ENCODE measurements around the gene GFPT1.
"Not testable (repeated sequence)": the region's sequence is repeated elsewhere in the genome, so short reads cannot be mapped to it uniquely, and the experiment has no call there.

The GFPT1 gene

GRCh38 chr2:69386789-69387734, at the start of gene GFPT1:
GFPT1 (minus strand) TSS chr2:69387227; CDS start chr2:69387071, 156 bp downstream.
- DNase-seq (ENCODE audit: low read depth) = peak; percentile 96

DNA sequence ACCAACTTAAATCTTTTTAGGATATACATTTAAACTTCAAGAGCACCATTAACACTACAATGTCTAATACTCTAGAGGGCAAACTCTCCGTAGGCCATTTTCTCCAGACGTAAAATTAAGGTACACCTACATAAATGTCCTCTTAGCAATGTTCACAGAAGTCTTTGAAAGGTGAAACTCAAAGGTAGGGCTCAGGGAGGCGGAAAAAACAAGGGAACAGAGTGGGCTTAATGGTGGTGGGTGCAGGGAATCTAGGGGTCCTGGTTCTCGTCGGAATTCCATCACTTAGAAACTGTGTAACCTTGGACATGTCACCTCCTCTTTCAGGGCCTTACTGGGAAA, 49.5 kb upstream of the GFPT1 start:
- no peak for DNase-seq (ENCODE audit: low read depth)

DNA sequence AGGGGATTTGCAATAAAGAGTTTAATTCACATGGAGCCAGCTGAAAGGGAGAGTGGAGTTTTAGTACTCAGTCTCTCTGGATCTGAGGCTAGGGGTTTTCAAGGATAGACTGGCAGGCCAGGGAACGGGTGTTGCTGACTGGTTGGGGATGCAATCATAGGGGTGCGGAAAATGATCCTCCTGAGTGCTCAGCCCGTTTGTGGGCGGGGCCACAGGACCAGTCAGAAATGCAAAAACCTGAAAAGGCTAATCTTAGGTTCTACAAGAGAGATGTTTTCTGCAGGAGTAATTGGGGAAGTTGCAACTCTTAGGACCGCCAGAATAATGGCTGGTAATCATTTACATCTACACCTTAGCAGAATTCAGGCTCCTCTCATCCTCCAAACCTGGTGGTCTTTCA, 47.7 kb upstream of the GFPT1 start:
- no peak for DNase-seq (ENCODE audit: low read depth)

DNA sequence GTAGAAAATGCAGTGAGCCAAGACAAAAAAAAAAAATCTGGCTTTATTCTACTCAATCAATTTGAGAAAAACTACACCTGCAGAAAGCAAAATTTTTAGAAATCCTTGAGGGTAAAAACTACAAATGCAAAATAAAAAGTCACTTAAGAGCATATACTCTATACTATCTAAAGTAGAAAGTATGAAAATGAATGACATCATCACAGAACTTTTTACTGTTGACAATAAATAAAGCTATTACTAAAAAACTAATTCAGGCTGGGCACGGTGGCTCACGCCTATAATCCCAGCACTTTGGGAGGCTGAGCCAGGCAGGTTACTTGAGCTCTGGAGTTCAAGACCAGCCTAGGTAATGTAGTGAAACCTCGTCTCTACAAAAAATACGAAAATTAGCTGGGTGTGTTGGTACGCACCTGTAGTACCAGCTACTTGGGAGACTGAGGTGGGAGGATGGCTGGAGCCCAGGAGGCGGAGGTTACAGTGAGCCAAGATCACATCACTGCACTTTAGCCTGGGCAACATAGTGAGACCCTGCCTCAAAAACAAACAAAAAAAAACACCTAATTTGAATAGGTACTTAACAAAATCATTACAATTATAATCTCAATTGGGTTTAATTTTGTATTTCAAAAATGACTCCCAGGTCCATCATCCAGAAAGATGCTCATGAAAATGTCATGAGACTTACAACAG, 42.6 kb upstream of the GFPT1 start:
- no peak for DNase-seq (ENCODE audit: low read depth)

DNA sequence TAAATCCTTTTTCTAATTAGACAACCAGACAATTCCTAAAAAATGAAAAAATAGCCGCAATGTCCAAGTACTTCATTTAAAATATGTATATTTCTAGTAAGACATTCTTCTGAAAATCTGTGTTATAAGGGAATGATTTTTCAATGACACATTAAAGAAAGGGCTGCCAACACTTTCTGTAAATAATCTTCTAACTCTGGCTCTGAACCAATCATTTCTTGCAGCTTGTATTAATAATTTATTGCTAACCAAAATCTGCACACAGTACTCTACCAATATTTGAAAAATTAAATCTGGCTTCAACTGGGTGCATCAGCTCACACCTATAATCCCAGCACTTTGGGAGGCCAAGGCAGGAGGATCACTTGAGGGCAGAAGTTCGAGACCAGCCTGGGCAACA, 42.0 kb upstream of the GFPT1 start:
- DNase-seq (ENCODE audit: low read depth) = no peak

DNA sequence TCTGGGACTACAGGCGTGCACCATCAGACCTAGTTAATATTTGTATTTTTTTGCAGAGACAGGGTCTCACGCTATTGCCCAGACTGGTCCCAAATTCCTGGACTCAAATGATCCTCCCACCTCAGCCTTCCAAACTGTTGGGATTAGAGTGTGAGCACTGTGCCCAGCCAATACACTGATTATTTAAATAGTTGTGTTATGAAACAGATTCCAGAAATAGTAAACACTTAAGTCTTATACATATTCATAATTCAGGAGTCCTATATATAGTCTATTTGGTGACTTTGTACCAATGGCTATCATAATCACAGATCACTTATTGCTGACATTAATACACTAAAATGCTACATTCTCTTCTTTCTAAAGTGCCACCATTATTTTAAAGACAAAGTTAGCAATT, 37.4 kb upstream of the GFPT1 start:
- no peak for DNase-seq (ENCODE audit: low read depth)

DNA sequence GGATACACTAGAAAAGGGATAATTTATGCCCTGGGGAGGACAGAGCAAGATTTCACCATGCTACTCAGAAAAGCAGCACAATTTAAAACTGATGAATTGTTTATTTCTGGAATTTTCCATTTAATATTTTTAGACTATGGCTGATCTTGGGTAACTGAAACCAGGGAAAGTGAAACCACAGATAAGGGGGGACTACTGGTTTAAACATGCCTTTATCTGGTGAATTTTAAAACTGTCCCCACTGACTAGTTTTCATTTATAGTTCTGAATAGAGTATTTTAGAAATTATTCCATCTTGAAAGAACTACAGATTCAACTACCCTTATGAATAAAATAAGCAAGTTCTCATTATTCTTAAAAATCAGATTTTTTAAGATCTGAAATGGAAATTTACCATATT, 35.2 kb upstream of the GFPT1 start:
- DNase-seq (ENCODE audit: low read depth) = no peak

DNA sequence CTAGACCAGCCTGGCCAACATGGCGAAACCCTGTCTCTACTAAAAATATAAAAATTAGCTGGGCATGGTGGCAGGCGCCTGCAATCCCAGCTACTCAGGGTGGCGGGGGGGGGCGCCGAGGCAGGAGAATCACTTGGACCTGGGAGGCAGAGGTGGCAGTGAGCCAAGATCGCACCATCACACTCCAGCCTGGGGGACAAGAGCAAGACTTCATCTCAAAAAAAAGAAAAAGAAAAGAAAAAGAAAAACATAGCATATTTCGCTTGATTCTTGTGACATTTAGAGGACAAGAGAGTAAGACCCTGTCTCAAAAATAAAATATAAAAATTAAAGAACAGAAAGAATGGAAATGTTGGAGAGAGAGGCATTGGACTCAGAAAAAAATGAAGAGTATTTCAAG, 32.1 kb upstream of the GFPT1 start:
- not testable (repeated sequence) for DNase-seq (ENCODE audit: low read depth)

DNA sequence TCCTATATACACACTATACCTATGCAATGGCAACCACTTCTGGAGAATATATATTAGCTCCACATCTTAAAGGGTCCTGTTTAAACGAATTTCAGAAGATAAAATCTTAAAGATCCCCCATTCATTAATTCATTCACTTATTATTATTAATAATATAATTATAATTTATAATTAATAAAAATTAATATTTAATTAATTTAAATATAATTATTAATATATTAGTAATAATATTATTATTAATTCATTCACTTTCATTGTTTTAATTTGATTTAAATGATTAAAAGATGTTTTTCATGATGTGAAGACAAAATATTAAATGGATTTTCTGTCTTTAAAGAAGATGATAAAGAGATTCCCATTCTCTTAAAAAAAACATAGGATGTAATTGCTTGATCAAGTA, 29.1 kb upstream of the GFPT1 start:
- DNase-seq (ENCODE audit: low read depth) = no peak

GRCh38 chr2:69411120-69411519, 24.1 kb upstream of the GFPT1 start:
- DNase-seq (ENCODE audit: low read depth) = no peak

- no peak for DNase-seq (ENCODE audit: low read depth)
Observed at GRCh38 chr2:69405306-69405705, 18.3 kb upstream of the GFPT1 start.

- DNase-seq (ENCODE audit: low read depth) = no peak
Observed at GRCh38 chr2:69400121-69400520, 13.1 kb upstream of the GFPT1 start.

DNA sequence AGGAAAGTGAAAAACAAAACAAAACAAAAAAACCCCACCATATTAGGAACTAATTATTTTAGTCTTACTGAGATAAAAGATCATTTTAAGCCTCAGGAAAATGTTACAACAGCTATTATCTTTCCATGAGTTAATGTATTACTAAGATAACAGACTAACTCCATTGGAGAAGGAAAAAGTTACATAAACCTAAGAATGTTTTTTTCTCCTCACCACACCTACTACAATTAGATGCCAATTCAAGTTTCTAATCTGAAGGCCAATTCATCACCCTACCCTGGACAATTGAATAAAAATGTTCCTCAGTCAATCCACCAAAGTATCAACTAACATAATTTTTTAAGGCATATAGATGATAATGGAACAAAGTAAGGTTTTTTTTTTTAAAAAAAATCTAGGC, 10.2 kb upstream of the GFPT1 start:
- DNase-seq (ENCODE audit: low read depth) = no peak

DNA sequence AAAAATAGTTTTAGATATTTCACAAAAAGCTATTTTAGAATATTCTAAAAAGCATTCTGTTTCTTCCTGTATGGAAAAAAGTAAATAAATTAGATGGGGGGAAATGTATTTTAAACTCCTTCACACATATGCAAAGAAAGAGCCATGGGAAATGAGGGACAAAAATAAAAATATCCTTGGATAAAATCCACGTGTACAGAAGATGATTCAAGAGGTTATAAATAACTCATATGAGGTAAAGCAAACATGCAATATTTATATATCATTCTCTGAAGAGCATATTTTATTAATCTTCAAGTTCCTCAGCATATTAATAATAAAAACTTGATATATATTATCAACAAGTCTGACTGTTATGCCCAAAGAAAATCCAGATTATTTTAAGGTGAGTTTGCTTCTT, 8.8 kb upstream of the GFPT1 start:
- no peak for DNase-seq (ENCODE audit: low read depth)

DNA sequence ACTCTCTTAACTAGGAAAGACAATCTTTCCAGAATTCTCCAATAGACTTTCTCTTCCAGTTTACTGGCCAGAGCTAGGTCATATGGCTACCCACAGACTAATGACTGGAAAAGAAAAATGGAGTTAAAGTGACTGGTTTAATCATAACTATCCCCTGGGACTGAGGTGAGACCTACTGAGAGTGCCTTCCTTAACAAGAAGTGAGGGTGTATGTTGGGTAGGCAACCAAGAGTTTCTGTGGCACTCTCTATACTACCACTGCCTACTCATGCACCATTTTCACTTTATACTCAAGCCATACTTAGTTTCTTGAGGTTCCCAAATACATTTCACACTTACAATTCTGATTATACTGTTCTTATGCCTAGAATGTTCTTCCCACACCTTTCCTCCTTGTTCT, 6.9 kb upstream of the GFPT1 start:
- DNase-seq (ENCODE audit: low read depth) = no peak

DNA sequence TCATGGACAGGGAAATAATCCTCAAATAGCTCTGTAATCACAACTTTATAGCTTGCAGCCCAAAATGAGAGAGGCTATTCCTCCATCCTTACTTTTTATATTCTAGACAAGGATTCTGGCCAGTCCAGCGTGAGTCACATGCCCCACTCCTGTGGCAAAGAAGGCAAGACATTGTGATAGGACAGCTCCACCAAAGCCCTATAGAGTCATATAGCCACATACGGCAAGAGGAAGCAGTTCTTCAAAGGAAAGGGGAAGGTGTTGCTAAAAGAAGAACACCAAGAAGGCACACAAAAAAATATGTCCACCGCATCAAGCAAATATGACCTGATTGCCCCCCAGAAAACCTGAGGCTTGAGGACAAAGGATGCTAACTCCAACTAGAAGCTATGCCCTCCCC, 3.4 kb upstream of the GFPT1 start:
- no peak for DNase-seq (ENCODE audit: low read depth)

DNA sequence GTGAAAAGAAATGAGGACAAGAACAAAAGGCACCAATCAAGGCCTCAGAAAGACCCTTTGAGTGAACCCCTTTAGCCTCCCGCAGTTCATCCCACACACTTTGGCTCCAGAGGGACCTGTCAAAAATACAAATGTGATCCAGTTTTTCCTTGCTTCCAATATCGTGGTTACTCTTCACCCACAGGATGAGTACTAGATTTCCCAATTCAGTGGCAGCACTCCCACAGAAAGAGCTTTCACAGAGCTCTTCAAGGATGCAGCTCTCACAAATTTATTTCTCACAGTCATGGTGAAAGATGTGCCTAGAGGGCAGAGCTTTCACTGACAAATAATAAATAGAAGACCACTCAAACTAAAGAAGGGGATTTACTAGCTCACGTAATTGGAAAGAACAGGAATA, 3.0 kb upstream of the GFPT1 start:
- no peak for DNase-seq (ENCODE audit: low read depth)

DNA sequence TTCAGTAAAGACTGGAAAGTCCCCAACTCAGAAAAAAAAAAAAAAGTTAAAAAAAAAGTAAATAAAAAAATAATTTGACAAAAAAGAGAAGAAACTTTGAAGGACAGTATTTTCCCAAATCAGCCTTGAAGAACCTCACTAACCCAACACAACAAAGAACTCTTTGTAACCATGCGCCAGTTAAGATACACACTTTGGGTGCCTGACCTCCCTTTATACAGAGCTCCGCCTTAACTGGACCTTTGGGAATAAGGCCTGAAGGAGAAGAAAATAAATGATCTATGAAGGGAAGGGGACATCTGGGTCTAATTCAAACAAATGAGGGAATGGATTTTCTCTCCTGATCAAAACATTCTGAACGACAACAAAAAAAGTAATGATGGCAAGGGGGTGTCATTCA, 2.2 kb upstream of the GFPT1 start:
- DNase-seq (ENCODE audit: low read depth) = no peak

- DNase-seq (ENCODE audit: low read depth) = no peak
Observed at GRCh38 chr2:69387770-69388481, 899 bp upstream of the GFPT1 start.

DNA sequence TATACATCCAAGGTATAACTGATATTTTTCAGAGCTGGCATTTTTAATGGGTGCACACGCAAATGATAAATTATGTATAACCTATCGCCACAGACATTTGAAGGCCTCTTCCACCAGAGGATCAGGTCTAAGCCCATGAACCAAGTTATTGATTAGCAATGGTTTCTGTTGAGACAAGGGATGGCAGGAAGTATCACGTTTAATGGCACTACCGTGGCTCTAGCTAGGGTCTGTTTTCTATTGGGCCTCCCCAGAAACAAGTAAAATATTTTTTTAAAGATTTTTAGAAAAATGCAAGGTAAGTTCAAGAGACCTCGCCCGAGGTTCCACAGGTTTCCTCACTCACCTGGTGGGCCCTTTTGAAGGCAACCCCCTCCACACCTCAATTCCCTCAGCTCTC, 667 bp downstream of the GFPT1 start:
- DNase-seq (ENCODE audit: low read depth) = no peak

DNA sequence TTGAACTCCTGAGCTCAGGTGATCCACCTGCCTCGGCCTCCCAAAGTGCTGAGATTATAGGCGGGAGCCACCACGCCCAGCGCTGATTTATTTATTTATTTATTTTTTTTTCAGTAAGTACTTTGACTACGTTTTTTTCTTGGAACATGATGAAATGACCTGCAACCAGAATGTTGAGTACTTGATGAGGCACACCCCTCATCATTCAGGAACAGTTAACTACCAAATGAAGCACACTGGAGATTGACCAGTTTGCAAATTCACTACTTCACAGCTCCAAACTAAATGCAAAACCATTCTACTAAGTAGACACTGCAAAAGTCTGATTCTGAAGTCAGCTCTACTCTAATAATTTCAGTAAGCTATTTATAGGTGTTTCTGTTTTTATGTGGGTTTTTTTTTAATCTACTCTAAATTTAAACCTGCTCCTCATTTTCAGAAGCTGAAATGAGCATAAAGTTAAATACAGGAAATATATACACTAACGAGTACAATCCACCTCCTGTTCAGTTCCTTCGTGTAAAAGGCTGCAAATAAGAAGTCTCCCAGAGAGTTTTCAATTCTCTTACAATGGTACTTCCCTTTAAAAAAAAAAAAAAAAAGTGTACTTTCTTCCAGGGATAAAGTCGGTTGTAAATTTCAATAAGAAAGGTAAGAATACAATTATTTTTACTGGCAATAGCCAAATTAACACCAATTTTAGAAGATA, 1.4 kb downstream of the GFPT1 start:
- no peak for DNase-seq (ENCODE audit: low read depth)

GRCh38 chr2:69384618-69385081, 2.4 kb downstream of the GFPT1 start:
- DNase-seq (ENCODE audit: low read depth) = no peak
